Activated CD8-positive, alpha-beta memory T cell treated with anti-CD3 and anti-CD28 coated beads, Interleukin-2, amount 10 ng/mL, durations not matched to agents 7 days and 5 days (primary cell): ENCODE data around the gene AMMECR1. TPM values are rescaled to one million over a fixed set of nuclear protein-coding genes. Genes with fewer than 3 reads are reported as not detected.

Source experiments
- ATAC-seq: fragments of 150-1000 bp; cut with Tn5 transposase; one replicate; pipeline ENCODE4 v1.10.0; 2021; ENCODE audit warnings: moderate library complexity
- CTCF ChIA-PET: fragments of 350-600 bp; sonication (Branson Sonifier 250); formaldehyde crosslinking; loops from one replicate; lab custom pipeline; 2021; ENCODE audit warnings: antibody characterized with exemption; lab: Charles Lee
- DNase-seq: peaks from one replicate; pipeline ENCODE4 v3.0.0-alpha.2; 2020
- H3K27ac Mint-ChIP-seq: one replicate; pipeline ENCODE4 v1.8.0; 2021; ENCODE audit warnings: mild to moderate bottlenecking, mixed read lengths
- H3K27me3 Mint-ChIP-seq: one replicate; pipeline ENCODE4 v1.8.0; 2021; ENCODE audit warnings: mixed read lengths
- H3K36me3 Mint-ChIP-seq: one replicate; pipeline ENCODE4 v1.8.0; 2021; ENCODE audit warnings: mild to moderate bottlenecking, mixed read lengths
- H3K4me1 Mint-ChIP-seq: one replicate; pipeline ENCODE4 v1.8.0; 2021; ENCODE audit warnings: mixed read lengths
- H3K4me3 Mint-ChIP-seq: one replicate; pipeline ENCODE4 v1.8.0; 2021; ENCODE audit warnings: mild to moderate bottlenecking, moderate library complexity, mixed read lengths
- H3K9me3 Mint-ChIP-seq: one replicate; pipeline ENCODE4 v1.8.0; 2022; ENCODE audit warnings: low read depth, mixed read lengths
- total RNA-seq, 2 experiments: library from RNA; stranded (reverse); gene quantifications; one replicate each; pipeline ENCODE4 v1.2.3, GENCODE V29; 2021

AMMECR1 gene
- total RNA-seq, 2 experiments from 2014 or later: 8.8 to 10.1 TPM

DNA sequence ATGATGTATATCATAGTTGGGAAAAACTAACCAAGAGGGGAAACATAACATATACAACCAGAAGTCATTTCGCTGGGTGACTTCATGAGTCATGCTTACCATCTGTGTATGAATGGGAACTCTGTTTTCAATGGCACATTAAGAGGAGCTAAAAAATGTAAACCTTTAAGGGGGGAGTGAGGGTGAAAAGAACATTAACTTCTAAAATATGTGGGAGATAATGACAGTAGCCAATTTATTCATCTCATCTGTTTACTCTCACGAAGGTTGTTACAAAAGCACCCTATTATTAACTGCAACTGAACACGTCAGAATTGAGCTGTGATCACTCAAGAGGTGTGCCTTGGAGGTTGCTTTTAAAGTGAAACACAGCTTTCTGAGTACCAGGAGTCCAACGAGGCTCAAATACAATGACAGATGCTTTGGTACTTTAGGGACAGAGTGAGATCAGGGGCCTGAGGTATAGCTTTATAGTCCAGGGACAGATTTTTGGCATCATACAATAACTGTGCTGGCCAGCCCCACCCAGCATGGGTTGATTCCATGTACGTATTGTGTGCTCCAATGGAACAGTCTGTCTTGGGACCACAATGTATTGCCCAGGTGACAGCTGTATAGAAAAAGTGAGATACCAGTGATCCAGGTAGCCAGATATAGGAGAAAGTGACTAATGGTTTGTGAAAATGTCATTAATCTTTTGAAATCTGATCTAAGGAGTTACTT is 107.3 kb downstream of the AMMECR1 start:
- DNase-seq (no peak), ATAC-seq (no peak)
- H3K36me3 Mint-ChIP-seq: peaks cover 6% of the 10 kb centered on the region
- H3K27ac Mint-ChIP-seq: no peak overlapping the region
- no peak overlapping the region for H3K4me3 Mint-ChIP-seq
- H3K9me3 Mint-ChIP-seq: no peaks in the 10 kb centered on the region
- H3K27me3 Mint-ChIP-seq: no peaks in the 10 kb centered on the region
- no peaks in the 10 kb centered on the region for H3K4me1 Mint-ChIP-seq
- CTCF ChIA-PET: no interaction called here

DNA sequence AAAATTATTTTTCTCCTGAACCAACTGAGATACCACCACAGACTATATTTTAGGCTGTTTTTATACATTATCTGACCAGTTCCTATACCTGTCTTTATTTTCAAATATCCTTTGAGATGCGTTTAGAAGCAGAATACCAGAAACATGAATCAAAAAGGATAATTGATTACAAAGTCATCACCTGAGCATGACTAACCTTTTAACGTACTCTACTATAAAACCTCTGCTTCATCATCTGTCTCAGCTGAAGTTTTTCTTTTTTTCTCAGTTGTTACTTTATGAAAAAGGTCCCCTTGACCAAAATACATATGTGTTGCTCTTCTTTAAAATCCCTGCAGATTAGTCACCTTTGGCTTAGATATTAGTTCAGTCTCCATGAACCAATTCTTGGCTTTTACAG is 109.8 kb downstream of the AMMECR1 start:
- no peaks in the 10 kb centered on the region for H3K9me3 Mint-ChIP-seq
- ATAC-seq (no peak), DNase-seq (no peak)
- no peaks in the 10 kb centered on the region for H3K36me3 Mint-ChIP-seq
- H3K4me1 Mint-ChIP-seq: peaks cover 7% of the 10 kb centered on the region
- no peak overlapping the region for H3K4me3 Mint-ChIP-seq
- H3K27me3 Mint-ChIP-seq: no peaks in the 10 kb centered on the region
- no peak overlapping the region for H3K27ac Mint-ChIP-seq
- CTCF ChIA-PET: no interaction called here

DNA sequence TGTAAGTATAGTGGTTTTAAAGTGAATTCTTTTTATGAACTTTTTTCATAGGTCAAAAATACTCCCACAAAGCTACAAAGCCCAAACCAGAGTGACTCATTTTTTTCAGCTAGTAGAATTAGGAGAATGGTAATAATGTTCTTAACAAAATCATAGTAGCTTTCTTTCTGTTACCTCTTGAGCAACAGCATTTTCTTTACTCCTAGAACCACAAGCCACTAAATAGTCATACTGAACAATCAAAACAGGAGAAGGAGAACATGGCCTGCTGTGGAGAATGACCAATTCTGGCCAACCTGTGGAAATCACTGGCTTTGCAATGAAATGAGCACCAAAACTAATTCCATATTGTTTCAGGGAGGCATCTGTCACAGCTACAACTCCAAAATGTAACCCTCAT is 112.9 kb downstream of the AMMECR1 start:
- no peak for DNase-seq
- CTCF ChIA-PET: no interaction called here
- no peak overlapping the region for H3K27ac Mint-ChIP-seq
- no peaks in the 10 kb centered on the region for H3K27me3 Mint-ChIP-seq
- H3K4me1 Mint-ChIP-seq: peaks cover 7% of the 10 kb centered on the region
- no peak overlapping the region for H3K4me3 Mint-ChIP-seq
- no peaks in the 10 kb centered on the region for H3K9me3 Mint-ChIP-seq
- peaks cover 10% of the 10 kb centered on the region for H3K36me3 Mint-ChIP-seq
- no peak for ATAC-seq

DNA sequence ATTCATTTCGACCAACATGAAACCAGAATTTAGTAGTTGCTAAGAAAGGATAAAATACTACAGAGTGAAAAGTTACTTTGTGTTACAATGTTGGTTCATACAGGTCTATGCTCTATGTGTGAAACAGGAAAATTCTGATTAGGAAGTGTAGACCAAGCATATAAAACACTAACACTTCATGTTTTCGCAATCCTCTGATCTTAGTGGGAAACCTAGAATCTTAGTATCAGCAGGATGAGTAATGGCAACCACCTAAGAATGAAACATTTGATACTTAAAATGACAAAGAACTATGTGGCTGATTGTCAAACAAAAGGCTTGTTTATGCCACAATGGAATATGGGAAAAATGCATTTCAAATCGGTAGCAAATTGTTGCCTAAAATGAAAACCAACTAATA is 116.1 kb downstream of the AMMECR1 start:
- H3K36me3 Mint-ChIP-seq: peaks cover 10% of the 10 kb centered on the region
- DNase-seq (no peak), ATAC-seq (no peak)
- CTCF ChIA-PET: no interaction called here
- H3K27me3 Mint-ChIP-seq: no peaks in the 10 kb centered on the region
- H3K4me3 Mint-ChIP-seq: no peak overlapping the region
- H3K4me1 Mint-ChIP-seq: peaks cover 7% of the 10 kb centered on the region
- no peak overlapping the region for H3K27ac Mint-ChIP-seq
- H3K9me3 Mint-ChIP-seq: no peaks in the 10 kb centered on the region

DNA sequence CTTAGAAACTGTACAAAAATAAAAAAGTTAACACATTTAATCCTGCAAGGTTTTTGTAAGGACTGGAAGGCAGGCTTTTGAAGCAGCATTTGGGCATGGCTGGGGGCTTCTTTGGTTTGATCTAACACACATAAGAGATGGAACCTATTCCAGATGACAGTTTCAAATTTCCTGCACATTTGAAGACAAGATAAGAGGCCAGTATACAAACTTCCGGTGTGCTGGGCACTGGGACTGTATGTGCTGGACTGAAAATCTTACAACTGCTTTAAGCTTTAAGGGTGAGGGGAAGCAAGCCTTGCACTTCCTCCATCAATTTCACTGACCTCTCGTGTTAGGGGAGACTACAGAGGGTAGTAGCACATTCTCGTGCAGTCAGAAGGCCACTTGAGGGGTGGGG is 122.9 kb downstream of the AMMECR1 start:
- no peak for DNase-seq
- H3K4me3 Mint-ChIP-seq: no peak overlapping the region
- no peaks in the 10 kb centered on the region for H3K27me3 Mint-ChIP-seq
- H3K4me1 Mint-ChIP-seq: peaks cover 10% of the 10 kb centered on the region
- H3K27ac Mint-ChIP-seq: peak overlapping the region; percentile 51
- H3K9me3 Mint-ChIP-seq: no peaks in the 10 kb centered on the region
- H3K36me3 Mint-ChIP-seq: peaks cover 1% of the 10 kb centered on the region
- ATAC-seq: no peak
- CTCF ChIA-PET: no interaction called here

DNA sequence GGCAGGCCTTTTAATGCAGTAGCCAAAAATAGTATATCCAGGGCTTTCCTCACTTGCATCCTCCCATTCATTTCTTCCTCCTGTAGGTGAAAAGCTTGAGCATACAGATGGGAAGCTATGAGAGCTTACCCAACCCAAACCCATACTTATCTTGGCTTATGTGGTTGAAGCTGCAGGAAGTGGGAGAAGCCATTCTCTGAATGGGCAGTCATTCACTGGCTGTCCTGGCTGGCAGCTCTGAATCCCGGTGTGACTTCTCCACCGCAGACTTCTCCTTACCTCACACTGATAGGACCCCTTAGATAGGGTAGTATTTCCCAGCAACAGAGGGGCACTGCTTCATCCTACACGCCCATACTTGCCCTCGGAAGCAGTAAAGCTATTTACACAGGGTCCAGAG is 125.4 kb downstream of the AMMECR1 start:
- Mint-ChIP-seq H3K4me1 (peaks cover 26% of the 10 kb centered on the region), H3K4me3 (no peak overlapping the region), H3K27ac (no peak overlapping the region), H3K27me3 (no peaks in the 10 kb centered on the region), H3K36me3 (peaks cover 4% of the 10 kb centered on the region), H3K9me3 (no peaks in the 10 kb centered on the region)
- ATAC-seq: no peak
- no peak for DNase-seq
- CTCF ChIA-PET: no interaction called here

DNA sequence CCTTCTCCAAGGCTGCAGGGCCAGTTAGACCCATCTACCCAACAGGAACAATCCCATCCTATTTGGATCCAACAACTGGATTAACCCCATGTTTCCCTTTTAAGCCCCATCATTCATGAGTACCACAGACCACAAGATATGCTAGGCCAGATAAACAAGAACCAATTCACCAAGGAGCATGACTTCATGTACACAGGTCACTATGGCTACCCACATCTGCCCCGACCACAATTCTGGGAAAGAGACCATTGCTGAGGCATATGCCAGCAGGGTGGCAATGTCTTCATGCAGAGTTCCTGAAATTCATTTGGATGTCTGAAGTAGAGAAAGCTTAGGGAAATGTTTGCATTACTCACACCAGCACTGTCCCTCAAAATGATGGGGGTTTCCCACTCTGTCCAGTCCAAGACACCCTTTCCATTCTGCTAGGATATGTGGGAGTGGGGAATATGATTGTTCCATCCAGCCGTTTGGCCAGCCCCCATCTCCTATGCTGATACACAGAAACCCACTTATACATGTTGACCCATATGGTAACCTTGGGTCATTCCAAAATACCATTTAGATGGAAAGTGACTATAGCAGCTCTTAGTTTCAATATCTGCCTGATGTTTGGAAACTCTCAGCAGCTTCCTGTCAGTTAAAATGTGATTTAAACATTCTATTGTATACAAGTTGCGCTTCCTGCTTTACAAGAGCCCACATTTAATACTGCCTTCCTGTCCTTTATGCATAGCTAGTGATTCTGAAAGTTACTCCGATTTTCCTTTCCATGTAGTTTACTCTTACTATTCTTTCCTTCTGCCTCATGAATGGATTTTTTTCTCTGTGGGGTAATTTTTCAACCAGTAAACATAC is 129.0 kb downstream of the AMMECR1 start:
- peak; percentile 33 for ATAC-seq
- CTCF ChIA-PET: interaction anchor here (0.8 kb wide), 1 partner anchor 130 kb away, joined by 3 read pairs; no protein-coding TSS in a partner anchor
- Mint-ChIP-seq H3K36me3 (peaks cover 12% of the 10 kb centered on the region), H3K4me3 (no peak overlapping the region), H3K27me3 (no peaks in the 10 kb centered on the region), H3K9me3 (peaks cover under 1% of the 10 kb centered on the region), H3K4me1 (peaks cover 29% of the 10 kb centered on the region), H3K27ac (peak overlapping the region; percentile 79)
- no peak for DNase-seq

DNA sequence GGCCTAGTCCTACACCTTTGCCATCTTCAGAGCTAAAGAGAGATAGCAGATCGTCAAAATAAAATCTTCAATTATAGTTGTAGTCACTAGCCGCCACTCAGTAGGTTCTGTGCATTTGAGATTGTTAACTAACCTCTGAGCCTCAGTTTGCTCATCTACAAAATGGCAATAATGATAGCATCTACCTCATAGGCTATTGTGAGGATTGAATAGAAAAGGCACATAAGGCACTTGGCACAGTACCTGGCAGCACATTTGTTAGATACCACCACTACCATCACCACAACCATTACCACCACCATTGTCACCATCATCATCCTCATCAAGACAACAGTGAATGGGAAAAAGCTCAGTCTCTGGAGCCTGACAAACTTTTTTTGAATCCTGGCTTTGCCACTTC is 134.6 kb downstream of the AMMECR1 start:
- Mint-ChIP-seq H3K4me3 (no peak overlapping the region), H3K9me3 (peaks cover 2% of the 10 kb centered on the region), H3K36me3 (peaks cover 15% of the 10 kb centered on the region), H3K27me3 (no peaks in the 10 kb centered on the region), H3K27ac (no peak overlapping the region), H3K4me1 (peaks cover 14% of the 10 kb centered on the region)
- no peak for DNase-seq
- CTCF ChIA-PET: interaction anchor here (0.8 kb wide), 1 partner anchor 225 kb away, joined by 3 read pairs; no protein-coding TSS in a partner anchor
- ATAC-seq: no peak

DNA sequence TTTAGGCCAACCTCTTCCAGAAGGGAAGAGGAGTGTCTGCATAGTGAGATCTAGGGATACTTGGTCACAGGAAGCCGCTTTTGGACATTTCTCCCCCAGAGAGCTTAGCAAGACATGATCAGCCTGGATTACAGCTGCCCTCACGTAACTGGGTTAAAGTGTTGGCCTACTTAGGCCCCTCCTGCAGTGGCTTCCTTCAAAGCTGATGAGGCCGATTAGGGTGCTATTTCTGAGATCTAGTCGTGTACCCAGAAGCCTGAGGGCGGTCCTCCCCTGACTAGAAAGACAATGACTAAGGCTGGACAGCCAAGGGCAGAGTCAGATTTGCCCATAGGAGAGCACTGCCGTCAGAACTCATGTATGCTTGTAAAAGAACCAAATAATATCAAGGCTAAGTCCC is 135.0 kb downstream of the AMMECR1 start:
- peaks cover 12% of the 10 kb centered on the region for H3K36me3 Mint-ChIP-seq
- no peak overlapping the region for H3K4me3 Mint-ChIP-seq
- H3K27ac Mint-ChIP-seq: no peak overlapping the region
- ATAC-seq: no peak
- peaks cover 2% of the 10 kb centered on the region for H3K9me3 Mint-ChIP-seq
- CTCF ChIA-PET: no interaction called here
- H3K4me1 Mint-ChIP-seq: peaks cover 10% of the 10 kb centered on the region
- no peak for DNase-seq
- no peaks in the 10 kb centered on the region for H3K27me3 Mint-ChIP-seq

DNA sequence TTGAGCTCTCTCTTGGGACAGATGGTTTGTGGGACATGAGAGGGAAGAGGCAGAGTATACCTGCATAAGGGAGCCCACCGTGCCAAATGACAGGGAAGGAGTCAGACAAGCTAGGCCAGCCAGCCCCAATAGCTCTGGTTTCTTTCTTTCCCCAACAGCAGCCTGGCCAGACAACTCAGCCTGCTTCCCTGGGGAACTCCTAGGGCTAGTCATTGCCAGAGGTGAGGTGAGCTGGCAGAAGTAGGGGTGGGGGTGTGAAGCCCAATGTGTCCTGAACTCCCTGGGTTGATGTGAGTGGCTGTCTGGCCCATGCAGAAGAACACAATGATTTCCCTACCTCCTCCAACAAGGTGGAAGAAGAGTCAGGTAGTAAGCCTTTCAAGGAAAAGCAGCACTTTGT is 135.5 kb downstream of the AMMECR1 start:
- ATAC-seq: no peak
- Mint-ChIP-seq H3K27ac (no peak overlapping the region), H3K27me3 (no peaks in the 10 kb centered on the region), H3K4me1 (peaks cover 10% of the 10 kb centered on the region), H3K4me3 (no peak overlapping the region), H3K36me3 (peaks cover 12% of the 10 kb centered on the region), H3K9me3 (peaks cover 2% of the 10 kb centered on the region)
- DNase-seq: no peak
- CTCF ChIA-PET: interaction anchor here (0.9 kb wide), 1 partner anchor 23 kb away, joined by 3 read pairs; no protein-coding TSS in a partner anchor

DNA sequence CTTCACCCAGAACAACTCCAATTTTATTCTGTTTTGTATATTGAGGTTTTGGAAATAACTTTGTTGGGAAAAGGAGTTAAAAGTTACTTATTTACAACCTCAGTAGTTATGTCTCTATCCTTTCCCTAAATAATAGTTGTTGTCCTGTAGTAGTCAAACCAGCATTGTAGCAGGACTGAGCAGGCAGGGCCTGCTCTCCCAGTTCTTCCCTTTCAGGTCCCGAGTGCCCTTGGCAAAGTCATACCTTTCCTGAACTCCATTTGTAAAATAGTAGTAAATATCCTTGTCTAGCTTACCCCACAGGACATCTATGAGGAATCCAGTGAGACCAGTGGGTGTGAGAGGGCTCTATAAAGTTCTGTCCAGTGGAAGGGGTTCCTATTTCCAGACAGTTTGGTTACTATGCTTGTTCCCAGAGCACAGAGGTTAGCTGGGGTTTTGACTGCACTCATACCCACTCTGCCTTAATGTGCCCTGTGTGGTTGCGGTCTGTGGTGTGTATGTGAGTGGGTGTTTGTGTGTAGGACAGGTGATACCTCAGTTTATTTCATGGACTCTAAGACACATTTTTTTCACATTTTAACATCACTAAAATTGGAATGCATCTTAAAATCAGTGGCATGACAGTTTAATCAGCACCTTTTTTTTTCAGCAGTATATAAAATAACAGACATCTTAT is 136.3 kb downstream of the AMMECR1 start:
- ATAC-seq (no peak), DNase-seq (no peak)
- CTCF ChIA-PET: interaction anchor here (0.9 kb wide), 2 partner anchors 21 to 22 kb away, joined by 3 read pairs; no protein-coding TSS in a partner anchor

DNA sequence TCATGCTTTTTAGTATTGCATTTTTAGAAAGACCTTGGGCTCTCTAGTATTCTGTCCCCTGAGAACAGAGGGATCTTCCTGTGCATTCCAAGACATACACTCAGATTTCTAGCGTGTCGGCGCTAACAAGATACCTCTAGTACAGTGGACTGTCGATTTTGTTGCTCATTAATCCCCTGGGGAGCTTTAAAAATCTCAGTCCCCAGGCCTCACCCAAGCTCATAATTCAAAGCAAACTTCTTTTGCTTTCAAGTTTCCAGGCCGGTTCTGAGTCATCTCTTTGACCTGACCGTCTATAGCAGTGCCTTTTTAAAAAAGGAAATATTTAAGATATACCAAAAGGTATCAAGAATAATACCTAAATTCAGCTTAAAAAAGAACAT is 137.0 kb downstream of the AMMECR1 start:
- peaks cover 2% of the 10 kb centered on the region for H3K9me3 Mint-ChIP-seq
- no peak overlapping the region for H3K27ac Mint-ChIP-seq
- H3K36me3 Mint-ChIP-seq: peaks cover 10% of the 10 kb centered on the region
- no peak for ATAC-seq
- DNase-seq: no peak
- CTCF ChIA-PET: interaction anchor here (0.9 kb wide), 1 partner anchor 20 kb away, joined by 3 read pairs; no protein-coding TSS in a partner anchor
- peaks cover 10% of the 10 kb centered on the region for H3K4me1 Mint-ChIP-seq
- H3K4me3 Mint-ChIP-seq: no peak overlapping the region
- no peaks in the 10 kb centered on the region for H3K27me3 Mint-ChIP-seq

More for the DNA sequence above, 136.3 kb downstream of the AMMECR1 start:
- Mint-ChIP-seq H3K4me1 (peaks cover 10% of the 10 kb centered on the region), H3K36me3 (peaks cover 12% of the 10 kb centered on the region), H3K4me3 (no peak overlapping the region), H3K9me3 (peaks cover 2% of the 10 kb centered on the region), H3K27me3 (no peaks in the 10 kb centered on the region), H3K27ac (no peak overlapping the region)

DNA sequence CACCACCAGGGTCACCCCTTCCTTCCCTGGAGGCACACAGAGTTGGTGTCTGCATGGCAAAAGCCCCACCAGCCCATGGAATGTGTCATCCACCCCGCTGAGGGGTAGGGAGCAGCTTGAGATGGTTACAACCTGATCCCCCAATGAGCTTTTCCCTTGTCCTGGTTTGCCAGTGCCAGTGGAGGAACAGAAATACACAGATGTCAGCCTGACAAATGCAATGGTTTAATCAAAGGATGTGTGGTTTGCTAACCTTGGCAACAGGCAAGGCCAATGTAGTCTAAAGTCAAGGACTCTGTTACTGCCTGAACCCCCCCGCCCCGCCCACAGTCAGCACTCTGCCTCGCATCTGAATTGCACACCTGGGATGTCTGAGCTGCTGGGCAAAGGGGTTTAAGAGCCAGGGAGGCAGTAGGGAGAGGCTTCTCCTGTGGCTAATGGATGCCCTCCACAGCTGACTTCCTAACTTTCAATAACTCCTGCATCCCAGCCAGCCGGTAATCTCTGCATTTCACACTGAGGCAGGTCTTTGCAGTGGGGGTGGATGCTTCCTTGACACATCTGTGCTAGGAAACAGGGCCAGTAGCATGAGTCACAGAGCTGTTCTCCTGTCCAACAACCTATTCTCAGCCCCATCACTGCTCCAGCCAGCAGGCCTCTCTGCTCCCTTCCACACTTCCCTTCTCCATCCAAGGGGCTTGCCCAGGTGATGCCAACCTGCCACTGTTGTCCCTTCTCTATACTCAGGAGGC is 137.5 kb downstream of the AMMECR1 start:
- CTCF ChIA-PET: no interaction called here
- ATAC-seq (no peak), DNase-seq (no peak)
- Mint-ChIP-seq H3K27ac (no peak overlapping the region), H3K4me3 (no peak overlapping the region), H3K4me1 (peaks cover 10% of the 10 kb centered on the region), H3K36me3 (peaks cover 5% of the 10 kb centered on the region), H3K9me3 (peaks cover 2% of the 10 kb centered on the region), H3K27me3 (no peaks in the 10 kb centered on the region)
